Measurements from ENCODE around the gene PAN3. TPM values are rescaled to one million over a fixed set of nuclear protein-coding genes. Genes with fewer than 3 reads are reported as not detected.

The PAN3 gene
- total RNA-seq, 1 donor from 2014 or later: 11.8 TPM

DNA sequence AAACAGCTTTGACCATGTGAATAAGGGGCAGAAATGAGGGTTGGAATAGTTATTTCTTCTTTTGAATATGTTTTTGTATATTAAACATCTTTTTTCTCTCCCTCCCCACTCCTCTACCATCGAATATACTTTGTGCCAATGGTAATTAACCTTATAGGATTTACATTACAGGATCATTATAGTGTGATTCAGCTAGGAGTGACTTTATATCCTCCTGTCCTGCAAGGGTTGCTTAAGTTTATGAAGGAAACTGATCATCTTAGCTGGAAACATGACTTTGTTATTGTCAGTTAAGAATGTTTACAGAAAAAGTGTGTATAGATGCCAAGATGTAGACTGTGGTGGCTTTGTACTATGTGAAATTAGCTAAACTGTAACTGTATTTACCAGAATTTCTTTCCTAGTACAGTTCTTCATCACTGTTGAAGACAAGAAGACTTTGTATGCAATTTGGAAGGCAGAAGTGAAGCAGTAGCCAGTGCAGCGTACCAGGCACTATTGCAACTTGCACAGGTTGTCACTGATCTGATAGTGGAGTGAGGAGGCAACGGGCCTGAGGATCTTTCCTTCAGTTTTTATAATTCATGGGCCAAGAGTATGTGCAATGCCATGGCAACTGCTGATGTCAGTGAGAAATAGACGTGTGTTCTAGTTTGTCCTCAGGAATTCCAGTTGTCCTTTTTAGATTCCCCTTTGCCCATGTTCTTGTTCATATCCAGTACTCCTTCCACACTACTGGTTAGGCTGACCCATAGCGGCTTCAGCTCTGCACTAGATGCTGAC is 8.2 kb upstream of the PAN3 start:
- H3K36me3 ChIP-seq (ENCODE audit: control insufficient read depth, insufficient read depth, low read length): no peaks in the 10 kb centered on the region
- TF ChIP-seq CTCF (IDR thresholded peaks at IDR 0.05; ENCODE audit: insufficient read depth, low read length, severe bottlenecking): no peak
- no peak for DNase-seq (ENCODE audit: low read depth)
- H3K4me3 ChIP-seq (ENCODE audit: low read depth, low read length): no peak overlapping the region
- H3K27me3 ChIP-seq (ENCODE audit: control insufficient read depth, insufficient read depth, low read length): no peaks in the 10 kb centered on the region
- FAIRE-seq: no peak

DNA sequence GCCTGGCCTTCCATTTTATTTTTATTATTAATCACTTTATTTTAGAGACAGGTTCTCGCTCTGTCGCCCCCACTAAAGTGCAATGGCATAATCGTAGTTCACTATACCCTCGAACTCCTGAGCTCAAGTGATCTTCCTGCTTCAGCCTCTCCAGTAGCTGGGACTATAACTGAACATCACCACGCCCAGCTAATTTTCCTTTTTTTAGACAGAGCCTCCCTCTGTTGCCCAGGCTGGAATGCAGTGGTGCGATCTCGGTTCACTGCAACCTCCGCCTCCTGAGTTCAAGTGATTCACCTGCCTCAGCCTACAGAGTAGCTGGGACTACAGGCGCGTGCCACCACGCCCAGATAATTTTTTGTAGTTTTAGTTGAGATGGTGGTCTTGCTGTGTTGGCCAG is 6.7 kb upstream of the PAN3 start:
- TF ChIP-seq CTCF (IDR thresholded peaks at IDR 0.05; ENCODE audit: insufficient read depth, low read length, severe bottlenecking): no peak
- no peak overlapping the region for H3K4me3 ChIP-seq (ENCODE audit: low read depth, low read length)
- H3K36me3 ChIP-seq (ENCODE audit: control insufficient read depth, insufficient read depth, low read length): no peaks in the 10 kb centered on the region
- no peak for DNase-seq (ENCODE audit: low read depth)
- no peaks in the 10 kb centered on the region for H3K27me3 ChIP-seq (ENCODE audit: control insufficient read depth, insufficient read depth, low read length)
- no peak for FAIRE-seq

DNA sequence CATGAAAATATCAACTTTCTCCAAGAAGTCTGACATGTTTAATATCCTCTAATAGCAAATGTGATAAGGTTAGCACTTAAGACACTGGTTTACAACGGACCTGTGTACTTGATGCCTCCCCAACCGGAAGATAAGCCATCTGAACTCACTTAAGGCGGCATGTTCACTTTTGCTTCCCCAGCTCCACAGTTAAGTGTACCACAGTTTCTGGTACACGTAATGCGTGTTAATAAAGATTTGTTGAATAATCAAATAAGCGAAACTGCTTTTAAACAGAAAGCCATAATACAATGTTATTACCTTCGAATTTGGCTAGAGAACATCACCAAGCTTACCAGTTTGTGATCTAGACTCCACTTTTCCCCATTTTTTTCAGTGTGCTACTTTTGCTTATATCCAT is 1.4 kb upstream of the PAN3 start:
- no peak for FAIRE-seq

GRCh38 chr13:28137596-28137995 is 749 bp upstream of the PAN3 start:
- DNase-seq (ENCODE audit: low read depth): no peak
- no peaks in the 10 kb centered on the region for H3K36me3 ChIP-seq (ENCODE audit: control insufficient read depth, insufficient read depth, low read length)
- no peak for TF ChIP-seq CTCF (IDR thresholded peaks at IDR 0.05; ENCODE audit: insufficient read depth, low read length, severe bottlenecking)
- H3K4me3 ChIP-seq (ENCODE audit: low read depth, low read length): peak overlapping the region; percentile 84
- no peaks in the 10 kb centered on the region for H3K27me3 ChIP-seq (ENCODE audit: control insufficient read depth, insufficient read depth, low read length)
- no peak for FAIRE-seq

More for the DNA sequence above, 1.4 kb upstream of the PAN3 start:
- no peak for DNase-seq (ENCODE audit: low read depth)
- H3K4me3 ChIP-seq (ENCODE audit: low read depth, low read length): peak overlapping the region; percentile 84
- no peaks in the 10 kb centered on the region for H3K36me3 ChIP-seq (ENCODE audit: control insufficient read depth, insufficient read depth, low read length)
- TF ChIP-seq CTCF (IDR thresholded peaks at IDR 0.05; ENCODE audit: insufficient read depth, low read length, severe bottlenecking): no peak
- H3K27me3 ChIP-seq (ENCODE audit: control insufficient read depth, insufficient read depth, low read length): no peaks in the 10 kb centered on the region

- FAIRE-seq: no peak
- no peak for TF ChIP-seq CTCF (IDR thresholded peaks at IDR 0.05; ENCODE audit: insufficient read depth, low read length, severe bottlenecking)
- Histone ChIP-seq H3K27me3 (ENCODE audit: control insufficient read depth, insufficient read depth, low read length) (no peaks in the 10 kb centered on the region), H3K36me3 (ENCODE audit: control insufficient read depth, insufficient read depth, low read length) (no peaks in the 10 kb centered on the region), H3K4me3 (ENCODE audit: low read depth, low read length) (peak overlapping the region; percentile 84)
- DNase-seq (ENCODE audit: low read depth): peak; percentile 75
Measured at GRCh38 chr13:28138756-28139470, 568 bp downstream of the PAN3 start.
